Measurements from ENCODE around the gene CSNK1G2.

DNA sequence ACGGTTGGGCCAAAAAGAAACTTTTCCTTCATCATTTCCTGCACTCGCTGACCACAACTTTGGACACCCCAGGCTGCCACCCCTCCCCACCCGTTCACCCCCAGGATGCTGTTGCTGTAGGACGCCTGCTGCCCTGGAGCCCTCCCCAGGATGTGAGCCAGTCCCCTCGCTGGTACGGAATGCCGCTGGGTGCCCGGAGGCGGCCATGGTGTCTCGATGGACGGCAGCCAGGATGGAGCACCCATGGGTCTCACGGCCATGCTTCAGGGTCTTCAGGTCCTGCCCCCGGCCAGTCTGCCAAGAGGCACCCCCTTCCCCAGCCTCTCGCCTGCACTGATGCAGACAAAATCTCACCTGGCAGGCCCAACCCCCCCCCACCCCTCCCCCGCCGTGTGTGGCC, 15.4 kb upstream of the CSNK1G2 start:
- TF ChIP-seq POLR2AphosphoS5 (IDR thresholded peaks at IDR 0.05; ENCODE audit: borderline replicate concordance, low read depth, low read length) (no peak), EZH2 (IDR thresholded peaks at IDR 0.05) (no peak)

Measured in SK-N-MC (cell line).